ENCODE measurements around the gene AP3D1.
A peak's percentile ranks its signal among the peaks of the same experiment; 100 is the strongest.

The AP3D1 gene

DNA sequence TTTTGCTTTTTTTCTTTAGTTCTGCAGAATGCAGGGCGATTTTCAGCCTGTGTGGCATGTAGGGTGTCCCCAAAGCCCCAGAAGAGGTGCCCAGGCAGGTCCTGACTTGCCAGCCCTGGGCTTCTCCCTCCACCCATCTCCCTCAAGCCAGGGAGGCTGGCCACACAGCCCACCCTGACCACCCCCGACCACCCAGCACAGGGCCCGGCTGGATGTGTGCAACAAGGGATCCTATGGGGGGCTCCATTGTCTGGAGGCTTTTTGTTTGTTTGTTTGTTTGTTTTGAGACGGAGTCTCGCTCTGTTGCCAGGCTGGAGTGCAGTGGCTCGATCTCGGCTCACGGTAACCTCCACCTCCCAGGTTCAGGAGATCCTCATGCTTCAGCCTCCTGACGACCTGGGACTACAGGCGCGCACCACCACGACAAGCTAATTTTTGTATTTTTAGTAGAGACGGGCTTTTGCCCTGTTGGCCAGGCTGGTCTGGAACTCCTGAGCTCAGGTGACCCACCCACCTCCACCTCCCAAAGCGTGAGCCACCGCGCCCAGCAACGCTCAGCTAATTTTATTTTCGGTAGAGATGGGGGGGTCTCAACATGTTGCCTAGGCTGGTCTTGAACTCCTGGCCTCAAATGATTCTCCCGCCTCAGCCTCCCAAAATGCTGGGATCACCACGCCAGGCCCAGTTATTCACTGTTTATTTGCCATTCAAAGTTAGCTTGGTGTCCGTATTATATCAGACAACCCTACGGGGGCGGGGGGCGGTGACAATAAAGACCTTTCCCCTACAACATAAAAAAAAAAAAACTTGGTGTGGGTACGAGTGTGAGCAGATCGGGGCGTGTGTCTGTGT, 92.6 kb downstream of the AP3D1 start:
- DNase-seq, result no peak

GRCh38 chr19:2057484-2058469, 93.6 kb downstream of the AP3D1 start:
- DNase-seq, result no peak

- no peak for DNase-seq
These were observed 94.6 kb downstream of the AP3D1 start for GRCh38 chr19:2056837-2057192.

- DNase-seq, result no peak
These were observed 95.2 kb downstream of the AP3D1 start for GRCh38 chr19:2055931-2056836.

DNA sequence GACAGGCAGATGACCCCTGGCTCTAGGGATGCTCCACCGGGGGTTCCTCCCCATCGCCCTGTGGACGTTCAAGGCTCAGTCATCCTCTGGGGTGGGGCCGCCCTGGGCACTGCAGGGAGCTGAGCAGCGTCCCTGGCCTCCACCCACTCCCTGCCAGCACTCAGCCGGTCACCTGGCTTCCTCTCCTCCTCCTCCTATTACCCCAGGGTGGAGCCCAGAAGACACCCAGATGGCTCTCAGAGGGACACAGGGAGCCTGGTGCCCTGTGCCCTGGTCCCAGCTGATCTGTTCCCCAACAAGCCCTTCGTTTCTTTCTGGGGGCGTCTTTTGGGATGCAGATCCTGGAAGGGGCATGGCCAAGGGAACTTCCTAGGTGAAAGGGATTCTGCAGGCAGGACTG, 96.6 kb downstream of the AP3D1 start:
- no peak for DNase-seq

DNA sequence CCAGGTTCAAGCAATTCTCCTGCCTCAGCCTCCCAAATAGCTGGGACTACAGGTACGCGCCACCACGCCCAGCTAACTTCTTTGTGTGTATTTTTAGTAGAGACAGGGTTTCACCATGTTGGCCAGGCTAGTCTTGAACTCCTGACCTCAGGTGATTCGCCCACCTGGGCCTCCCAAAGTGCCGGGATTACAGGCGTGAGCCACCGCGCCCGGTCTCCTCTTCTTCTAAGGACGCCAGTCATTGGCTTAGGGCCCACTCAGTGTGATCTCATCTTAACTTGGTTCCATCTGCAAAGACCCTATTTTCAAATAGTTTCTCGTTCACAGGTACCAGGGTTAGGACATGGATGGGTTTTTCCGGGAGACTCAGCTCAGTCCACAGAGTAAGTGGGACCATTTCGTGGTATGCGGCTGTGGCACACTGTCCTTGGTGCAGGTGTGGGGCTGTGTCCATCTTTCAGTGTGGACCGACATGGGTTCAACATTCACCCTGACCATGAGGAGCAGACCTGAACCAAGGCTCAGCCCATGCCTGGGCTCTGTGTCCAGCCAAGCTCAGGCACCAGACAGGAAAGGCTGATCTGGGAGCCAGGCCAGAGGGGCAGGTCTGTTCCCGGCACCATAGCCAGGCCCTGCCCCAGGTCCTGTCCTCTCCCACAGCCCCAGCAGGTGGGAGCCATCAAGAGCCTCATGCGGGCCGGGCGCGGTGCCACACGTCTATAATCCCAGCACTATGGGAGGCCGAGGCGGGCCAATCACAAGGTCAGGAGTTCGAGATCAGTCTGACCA, 97.6 kb downstream of the AP3D1 start:
- no peak for DNase-seq

- DNase-seq, result peak in 1 of 4 experiments; percentile 41
These were observed 99.3 kb downstream of the AP3D1 start for GRCh38 chr19:2051773-2052704.

- DNase-seq, result peak; percentile 89 to 96 (median 94)
These were observed 100.2 kb downstream of the AP3D1 start, which contains the start of gene MKNK2 for GRCh38 chr19:2050991-2051772. TSS of gene MKNK2 (minus strand) at chr19:2051244. CDS start at chr19:2050851, 393 bp downstream.
